Measurements from ENCODE around the gene YPEL2. TPM values are rescaled to one million over a fixed set of nuclear protein-coding genes. Genes with fewer than 3 reads are reported as not detected.
"Not testable (repeated sequence)": the region's sequence is repeated elsewhere in the genome, so short reads cannot be mapped to it uniquely, and the experiment has no call there.

YPEL2 gene
- total and polyA plus RNA-seq, 9 donors: 6.6 to 28.1 (median 10.6) TPM

GRCh38 chr17:59289981-59290301 is 41.5 kb upstream of the YPEL2 start:
- no peaks in the 10 kb centered on the region for H3K36me3 ChIP-seq
- intact Hi-C loops (cut with DNase I): no loop called here
- no peaks in the 10 kb centered on the region for H3K27me3 ChIP-seq
- H3K27ac ChIP-seq: no peak overlapping the region
- H3K4me3 ChIP-seq: no peak overlapping the region
- H3K4me1 ChIP-seq (ENCODE audit: insufficient read depth): no peaks in the 10 kb centered on the region
- WGBS, 3 donors: 58 to 74% (median 63%) methylated on average over 3 of the region's 3 CpGs
- no peak for DNase-seq
- no peaks in the 10 kb centered on the region for H3K9me3 ChIP-seq
- TF ChIP-seq EP300 (IDR thresholded peaks at IDR 0.05) (no peak), CTCF (IDR thresholded peaks at IDR 0.05) (no peak), POLR2A (IDR thresholded peaks at IDR 0.05) (no peak)

- H3K9me3 ChIP-seq; intact Hi-C loops (cut with DNase I); H3K36me3 ChIP-seq; H3K4me1 ChIP-seq (ENCODE audit: insufficient read depth); H3K27ac ChIP-seq; H3K4me3 ChIP-seq; DNase-seq; H3K27me3 ChIP-seq: not testable (repeated sequence)
- WGBS, 3 donors: 13 to 26% (median 20%) methylated on average over 12 of the region's 12 CpGs
Observed at GRCh38 chr17:59290302-59290998, 41.0 kb upstream of the YPEL2 start.

- DNase-seq: no peak
- H3K27me3 ChIP-seq: no peaks in the 10 kb centered on the region
- H3K36me3 ChIP-seq: no peaks in the 10 kb centered on the region
- WGBS, 3 donors: 17 to 33% (median 32%) methylated on average over 1 of the region's 1 CpG
- no peak overlapping the region for H3K27ac ChIP-seq
- no peaks in the 10 kb centered on the region for H3K4me1 ChIP-seq (ENCODE audit: insufficient read depth)
- TF ChIP-seq CTCF (IDR thresholded peaks at IDR 0.05) (no peak), EP300 (IDR thresholded peaks at IDR 0.05) (no peak), POLR2A (IDR thresholded peaks at IDR 0.05) (no peak)
- no peaks in the 10 kb centered on the region for H3K9me3 ChIP-seq
- intact Hi-C loops (cut with DNase I): no loop called here
- H3K4me3 ChIP-seq: no peak overlapping the region
Observed at GRCh38 chr17:59292174-59292523, 39.3 kb upstream of the YPEL2 start.

- Histone ChIP-seq H3K27me3 (no peaks in the 10 kb centered on the region), H3K27ac (no peak overlapping the region), H3K36me3 (no peaks in the 10 kb centered on the region), H3K4me3 (no peak overlapping the region), H3K4me1 (ENCODE audit: insufficient read depth) (no peaks in the 10 kb centered on the region), H3K9me3 (no peaks in the 10 kb centered on the region)
- TF ChIP-seq POLR2A (IDR thresholded peaks at IDR 0.05): no peak
- DNase-seq: no peak
- intact Hi-C loops (cut with DNase I): no loop called here
- WGBS, 3 donors: 90 to 96% (median 95%) methylated on average over 2 of the region's 2 CpGs
Observed at GRCh38 chr17:59296190-59296589, 35.3 kb upstream of the YPEL2 start.

- Histone ChIP-seq H3K4me3 (no peak overlapping the region), H3K27ac (no peak overlapping the region), H3K4me1 (ENCODE audit: insufficient read depth) (no peaks in the 10 kb centered on the region), H3K36me3 (no peaks in the 10 kb centered on the region), H3K27me3 (no peaks in the 10 kb centered on the region), H3K9me3 (no peaks in the 10 kb centered on the region)
- TF ChIP-seq CTCF (IDR thresholded peaks at IDR 0.05) (no peak), EP300 (IDR thresholded peaks at IDR 0.05) (no peak), POLR2A (IDR thresholded peaks at IDR 0.05) (no peak)
- intact Hi-C loops (cut with DNase I): no loop called here
- DNase-seq: no peak
- 64 to 68% (median 67%) methylated on average over 2 of the region's 2 CpGs for WGBS, 3 donors
Observed at GRCh38 chr17:59298521-59298920, 32.9 kb upstream of the YPEL2 start.
